HG03521 (cell line): ENCODE data around the gene FBXW9.
"Not testable (repeated sequence)": the region's sequence is repeated elsewhere in the genome, so short reads cannot be mapped to it uniquely, and the experiment has no call there.

Experiments used
- ATAC-seq: cut with Tn5 transposase; IDR thresholded peaks from one replicate; pipeline ENCODE4 v1.9.1; 2021; ENCODE audit warnings: mild to moderate bottlenecking, moderate library complexity; ENCODE audit not compliant: unreplicated experiment

Gene FBXW9

DNA sequence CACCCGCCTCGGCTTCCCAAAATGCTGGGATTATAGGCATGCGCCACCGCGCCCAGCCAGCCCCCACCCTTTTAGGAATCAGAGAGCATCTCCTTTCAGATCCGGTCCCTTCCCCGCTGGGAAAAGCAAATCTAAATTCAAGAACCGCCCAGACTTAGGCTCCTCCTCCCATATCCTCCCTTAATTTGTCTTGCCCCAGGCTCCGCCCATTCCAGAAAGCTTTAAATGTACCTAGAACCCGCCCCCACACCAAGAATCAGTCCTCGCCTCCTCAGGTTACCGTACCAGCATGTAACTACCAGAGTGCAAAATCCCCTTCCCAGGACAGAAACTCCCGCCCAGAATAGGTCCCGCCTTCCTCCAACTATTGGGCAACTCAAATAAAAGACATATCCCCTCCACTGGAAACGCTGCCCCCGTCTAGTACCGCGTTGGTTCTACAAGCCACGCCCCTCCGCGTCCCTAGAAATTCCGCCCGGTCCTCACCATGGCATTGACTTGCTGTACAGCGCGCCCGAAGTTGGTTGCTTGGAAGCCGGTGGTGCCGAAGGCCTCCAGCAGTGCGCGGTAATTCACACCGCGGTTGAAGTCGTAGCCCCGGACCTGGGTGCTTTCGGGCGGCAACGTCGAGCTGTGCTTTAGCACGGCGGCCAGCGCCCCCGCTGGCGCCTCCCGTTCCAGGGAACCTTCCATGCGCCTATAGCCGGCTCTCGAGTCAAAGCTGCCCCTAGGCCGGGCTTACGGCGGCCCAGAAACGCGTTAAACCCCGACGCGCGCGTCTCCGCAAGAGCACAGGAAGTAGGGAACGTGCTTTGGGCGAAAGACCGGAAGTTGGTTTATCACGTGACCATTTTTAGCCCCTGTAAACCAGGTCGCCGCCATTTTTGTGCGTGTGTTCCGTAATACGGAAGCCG, 15.1 kb downstream of the FBXW9 start, which contains the start of gene DHPS:
Gene DHPS (minus strand): TSS at position 807 of the 914 bp plus-strand sequence. CDS start 114 bp downstream, at position 693.
- peak; percentile 63 for ATAC-seq

DNA sequence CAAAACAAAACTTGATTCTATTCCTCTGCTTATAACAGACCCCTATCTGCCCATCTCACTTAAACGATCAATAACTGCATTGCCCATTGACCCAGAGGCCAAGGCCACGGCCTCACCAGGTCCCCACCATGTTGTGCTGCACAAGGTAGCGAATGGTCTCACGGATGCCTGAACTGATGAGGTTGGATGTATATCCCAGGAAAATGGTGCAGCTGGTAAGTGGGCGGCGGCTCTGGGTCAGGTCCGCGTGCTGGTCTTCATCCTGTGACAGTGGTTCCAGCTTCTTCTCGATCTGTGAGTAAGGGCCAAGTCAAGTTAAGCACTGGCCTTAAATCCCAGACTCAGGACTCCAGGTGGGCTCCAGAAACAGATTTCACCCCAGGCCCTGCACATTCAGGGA, 16.4 kb downstream of the FBXW9 start:
- no peak for ATAC-seq

DNA sequence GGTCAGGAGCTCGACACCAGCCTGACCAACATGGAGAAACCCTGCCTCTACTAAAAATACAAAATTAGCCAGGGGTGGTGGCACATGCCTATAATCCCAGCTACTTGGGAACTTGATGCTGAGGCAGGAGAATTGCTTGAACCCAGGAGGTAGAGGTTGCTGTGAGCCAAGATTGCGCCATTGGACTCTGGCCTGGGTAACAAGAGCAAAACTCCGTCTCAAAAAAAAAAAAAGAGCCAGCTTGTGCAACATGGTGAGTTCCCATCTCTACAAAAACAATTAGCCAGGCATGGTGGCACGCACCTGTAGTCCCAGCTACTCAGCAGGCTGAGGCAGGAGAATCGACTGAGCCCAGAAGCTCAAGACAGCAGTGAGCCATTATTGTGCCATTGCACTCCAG, 18.4 kb downstream of the FBXW9 start:
- ATAC-seq: not testable (repeated sequence)

DNA sequence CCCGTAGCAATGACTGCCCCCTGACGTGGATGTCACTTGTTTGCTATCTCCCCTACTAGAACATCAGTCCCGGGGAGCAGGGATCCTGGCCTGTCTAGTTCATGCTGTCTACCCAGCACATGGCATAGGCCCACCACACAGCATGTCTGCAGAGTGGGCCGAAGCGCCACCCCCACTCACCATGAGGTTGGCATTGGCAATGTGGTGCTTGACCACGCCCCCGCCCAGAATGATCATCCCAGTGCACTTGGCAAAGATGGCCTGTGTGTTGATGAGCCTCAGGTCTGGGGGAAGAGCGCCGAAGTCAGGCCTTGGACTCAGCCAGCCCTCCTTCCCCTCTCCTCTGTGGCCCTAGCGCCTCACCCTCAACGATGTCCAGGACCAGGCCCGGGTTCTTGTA, 19.5 kb downstream of the FBXW9 start:
- no peak for ATAC-seq

DNA sequence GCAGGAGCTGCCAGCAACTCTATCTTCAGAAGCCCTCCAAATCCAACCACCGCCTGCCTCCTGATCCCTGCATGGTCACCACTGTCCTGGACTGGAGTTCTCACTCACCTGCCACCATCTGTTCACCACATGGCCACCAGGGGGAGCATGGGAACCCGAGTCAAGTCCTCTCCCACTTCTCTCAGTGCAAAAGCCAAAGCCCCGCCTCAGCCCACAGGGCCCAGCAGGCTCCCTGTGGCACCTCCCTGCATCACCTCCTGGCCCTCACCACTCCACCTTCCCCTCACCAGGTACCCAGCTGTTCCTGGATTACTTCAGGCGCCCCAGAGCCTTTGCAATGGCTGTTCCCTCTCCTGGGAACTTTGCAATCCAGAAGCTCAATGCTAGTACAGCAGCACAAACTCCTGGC, 20.0 kb downstream of the FBXW9 start:
- no peak for ATAC-seq

DNA sequence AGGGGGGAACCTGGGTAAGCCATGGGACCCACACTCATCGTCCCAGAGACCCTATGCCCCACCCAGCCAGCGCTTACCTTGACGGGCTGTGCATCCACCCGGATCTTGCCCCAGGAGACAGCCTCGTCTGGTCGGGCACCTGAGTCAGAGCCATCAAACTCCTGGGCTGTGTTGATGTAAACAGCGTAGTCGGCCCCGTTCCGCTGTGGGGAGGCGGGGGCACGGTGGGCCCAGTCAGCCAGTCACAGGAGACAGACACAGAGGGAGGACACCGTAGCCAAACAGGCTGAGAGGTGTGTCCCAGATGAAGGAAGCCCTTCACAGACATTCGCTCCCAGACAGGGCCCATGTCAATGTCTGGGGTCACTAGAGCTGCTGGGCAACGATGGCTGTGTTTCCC, 20.5 kb downstream of the FBXW9 start:
- ATAC-seq: no peak

DNA sequence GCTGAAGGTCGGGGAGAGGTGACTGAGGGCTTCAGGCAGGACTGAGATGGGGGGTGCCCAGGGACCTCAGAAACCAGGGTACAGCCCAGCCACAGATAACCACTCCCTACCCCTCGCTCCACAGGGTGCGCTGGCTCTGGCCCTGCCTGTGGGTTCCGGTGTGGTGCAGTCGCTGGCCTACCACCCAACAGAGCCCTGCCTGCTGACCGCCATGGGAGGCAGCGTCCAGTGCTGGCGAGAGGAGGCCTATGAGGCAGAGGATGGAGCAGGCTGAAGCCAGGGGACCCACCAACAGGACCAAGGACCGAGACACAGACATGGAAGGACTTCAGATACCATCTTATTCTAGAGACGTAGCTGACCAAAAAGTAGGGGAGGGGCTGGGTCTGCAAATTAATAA, 21.0 kb downstream of the FBXW9 start:
- ATAC-seq: no peak

DNA sequence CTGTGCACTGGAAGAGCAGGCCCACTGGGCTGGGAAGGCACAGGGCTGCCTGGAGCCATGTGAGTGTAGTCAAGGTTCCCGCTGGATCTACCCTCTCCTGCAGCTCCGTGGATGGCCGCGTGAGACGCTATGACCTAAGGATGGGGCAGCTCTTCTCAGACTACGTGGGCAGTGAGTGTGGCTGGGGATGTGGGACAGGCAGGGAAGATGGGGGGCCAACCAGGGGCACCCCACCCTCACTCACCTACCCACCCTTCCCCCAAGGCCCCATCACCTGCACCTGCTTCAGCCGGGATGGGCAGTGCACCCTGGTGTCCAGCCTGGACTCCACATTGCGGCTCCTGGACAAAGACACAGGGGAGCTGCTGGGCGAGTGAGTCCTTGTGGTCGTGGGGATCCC, 23.7 kb downstream of the FBXW9 start:
- no peak for ATAC-seq

DNA sequence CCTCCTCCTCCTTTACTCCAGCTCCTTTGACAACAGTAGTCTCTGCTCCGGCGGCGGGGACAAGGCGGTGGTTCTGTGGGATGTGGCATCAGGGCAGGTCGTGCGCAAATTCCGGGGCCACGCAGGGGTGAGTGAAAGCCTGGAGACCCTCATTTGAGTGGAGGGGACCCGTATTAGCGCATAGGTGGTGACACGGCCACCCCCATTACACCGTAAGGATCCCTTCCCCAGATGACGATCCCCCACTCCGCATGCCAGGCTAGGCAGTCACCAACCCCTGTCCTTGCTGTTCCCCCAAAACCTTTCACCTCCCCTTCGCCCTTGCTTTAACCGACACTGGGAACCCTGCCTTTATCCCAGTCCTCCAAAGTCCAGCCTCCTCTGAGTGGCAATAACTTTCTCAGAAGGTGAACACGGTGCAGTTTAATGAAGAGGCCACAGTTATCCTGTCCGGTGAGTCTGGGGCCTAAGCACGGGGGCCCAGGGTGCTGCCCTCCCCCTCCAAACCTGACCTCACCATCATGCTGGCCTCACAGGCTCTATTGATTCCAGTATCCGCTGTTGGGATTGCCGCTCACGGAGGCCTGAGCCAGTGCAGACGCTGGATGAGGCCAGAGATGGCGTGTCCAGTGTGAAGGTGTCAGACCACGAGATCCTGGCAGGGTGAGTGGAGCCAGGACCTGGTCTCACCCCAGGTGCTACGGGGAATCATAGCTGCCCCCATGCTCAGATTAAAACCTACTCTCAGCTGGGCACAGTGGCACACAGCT, 26.1 kb downstream of the FBXW9 start:
- no peak for ATAC-seq

DNA sequence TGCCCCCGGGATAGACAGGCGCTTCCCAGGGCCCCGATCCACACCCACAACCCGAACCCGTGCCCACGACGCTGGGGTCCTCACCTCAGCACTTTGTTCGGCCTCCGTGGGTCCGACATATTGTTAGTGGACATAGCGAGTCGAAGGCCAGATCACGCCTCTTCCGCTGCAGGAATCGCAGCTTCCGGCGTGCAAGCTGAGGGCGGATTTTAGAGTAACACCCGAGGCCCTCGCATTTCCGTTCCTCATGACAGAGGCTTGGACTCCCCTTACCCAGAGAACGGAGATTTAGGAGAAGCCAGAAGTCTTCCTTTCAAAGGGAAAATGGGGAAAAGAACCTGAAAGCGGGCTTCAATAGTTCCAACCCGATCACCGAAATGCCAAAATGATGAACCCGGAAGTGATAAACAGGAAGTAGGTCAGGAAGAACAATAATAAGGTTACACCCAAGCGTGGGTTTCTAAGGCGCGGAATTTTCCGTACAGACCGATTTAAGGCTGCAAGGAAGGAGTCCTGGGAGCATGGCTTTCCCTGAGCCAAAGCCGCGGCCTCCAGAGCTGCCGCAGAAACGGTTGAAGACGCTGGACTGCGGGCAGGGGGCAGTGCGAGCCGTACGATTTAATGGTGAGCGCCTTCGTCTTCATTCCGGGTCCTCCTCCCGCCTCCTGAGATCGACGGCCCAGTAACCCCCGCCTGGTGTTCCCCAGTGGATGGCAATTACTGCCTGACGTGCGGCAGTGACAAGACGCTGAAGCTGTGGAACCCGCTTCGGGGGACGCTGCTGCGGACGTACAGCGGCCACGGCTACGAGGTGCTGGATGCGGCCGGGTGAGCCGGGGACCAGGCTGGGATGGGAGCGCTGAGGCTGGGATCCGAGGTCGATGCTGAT, 26.9 kb downstream of the FBXW9 start:
- no peak for ATAC-seq

DNA sequence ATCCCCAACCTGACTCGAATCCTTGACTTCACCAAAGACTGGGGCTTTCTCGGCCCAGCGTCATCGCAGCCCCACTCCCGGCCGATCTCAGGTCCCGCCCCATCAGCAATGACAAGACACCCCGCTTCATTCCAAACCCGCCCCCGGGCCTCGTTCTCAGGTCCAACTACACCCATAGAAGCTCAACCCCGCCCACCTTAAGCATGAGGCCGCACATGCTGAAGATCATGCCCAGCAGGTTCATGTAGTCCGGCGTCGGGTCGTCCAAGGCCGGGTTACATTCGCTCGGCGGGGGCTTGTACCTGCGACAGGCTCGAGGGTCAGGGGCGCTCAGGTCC, 27.5 kb downstream of the FBXW9 start:
- ATAC-seq: no peak

DNA sequence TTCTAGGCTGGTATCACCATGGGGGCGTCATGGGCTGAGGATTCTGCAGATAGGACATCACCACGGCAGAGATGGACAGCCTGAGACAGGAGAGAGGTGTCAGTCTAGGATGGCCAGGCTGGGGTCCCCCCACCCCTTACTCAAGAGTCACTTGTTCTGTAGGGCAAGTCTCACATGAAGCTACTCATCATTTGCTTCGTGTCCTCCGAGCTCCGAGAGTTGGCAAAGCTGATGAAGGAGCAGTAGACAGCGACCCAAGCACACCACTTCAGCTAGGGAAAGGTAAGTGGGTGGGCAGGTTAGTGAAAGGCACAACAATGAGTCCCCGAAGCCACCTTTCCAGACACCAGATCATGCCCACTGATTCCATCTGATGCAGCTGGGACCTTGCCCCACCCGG, 28.1 kb downstream of the FBXW9 start:
- no peak for ATAC-seq

DNA sequence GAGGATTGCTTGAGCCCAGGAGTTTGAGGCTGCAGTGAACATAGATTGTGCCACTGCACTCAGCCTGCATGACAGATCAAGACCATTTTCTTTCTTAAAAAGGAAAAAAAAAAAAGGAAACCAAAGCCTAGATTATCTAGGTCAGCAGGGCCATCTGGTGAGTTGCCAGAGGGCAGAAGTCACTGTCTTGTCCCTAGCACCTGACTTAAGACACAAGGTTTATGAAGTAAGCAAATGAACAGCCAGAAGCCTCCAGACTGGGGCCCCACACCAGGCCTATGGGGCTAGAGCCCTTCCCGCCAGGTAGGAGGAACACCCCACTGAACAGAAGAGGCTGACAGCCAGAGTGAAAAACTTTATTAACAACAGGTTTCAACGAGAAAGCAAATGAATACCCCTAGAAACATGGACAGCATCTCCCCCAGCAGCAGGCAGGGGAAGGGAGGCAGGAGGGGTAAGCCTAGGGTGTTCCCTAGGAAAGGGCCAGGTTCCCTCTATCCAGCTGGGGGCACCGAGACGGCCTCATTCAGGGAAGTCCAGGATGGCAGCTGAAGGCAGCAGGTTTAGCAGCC, 28.6 kb downstream of the FBXW9 start:
- ATAC-seq: no peak

DNA sequence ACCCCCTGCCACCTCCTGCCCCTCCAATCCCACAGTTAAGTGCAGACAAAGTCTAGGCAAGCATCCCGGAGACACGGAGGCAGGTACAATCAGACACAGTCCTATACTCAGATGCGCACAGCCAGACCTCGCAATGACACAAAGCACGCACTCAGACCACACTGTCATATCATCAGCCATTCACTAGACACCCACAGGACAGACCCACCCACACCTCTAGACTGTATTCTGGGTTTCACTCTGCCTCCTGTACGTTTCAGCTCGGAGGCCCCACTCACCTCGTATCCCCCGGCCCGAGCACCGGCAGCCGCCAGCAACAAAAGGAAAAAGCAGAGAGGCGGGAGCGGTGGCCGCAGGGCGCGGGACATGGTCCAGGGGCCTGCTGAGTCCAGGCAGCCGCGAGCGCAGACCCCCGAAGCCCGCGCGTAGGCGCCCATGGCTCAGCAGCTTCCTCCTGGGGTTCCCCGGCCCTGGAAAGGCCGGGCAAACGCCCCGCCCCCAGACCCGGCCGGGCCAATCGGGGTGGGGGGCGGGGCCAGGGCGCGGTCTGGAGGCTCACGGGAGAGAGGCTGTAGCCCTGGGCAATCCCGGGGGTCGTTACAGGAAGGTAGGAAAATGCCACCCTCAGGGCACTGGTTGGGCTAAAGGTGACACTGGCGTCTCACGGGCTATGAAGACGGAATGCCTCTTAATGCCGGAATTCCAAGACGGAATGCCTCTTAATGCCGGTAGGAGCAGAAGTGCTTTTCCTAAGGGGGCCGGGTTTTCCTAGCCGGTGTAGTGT, 30.0 kb downstream of the FBXW9 start, which contains the start of the genes MAN2B1 and WDR83:
Gene MAN2B1 (minus strand): TSS at position 478 of the 784 bp plus-strand sequence. CDS start 41 bp downstream, at position 437.
Gene WDR83 (plus strand): TSS at position 543 of the 784 bp plus-strand sequence. CDS start 2,984 bp downstream, outside the sequence.
- ATAC-seq: no peak

DNA sequence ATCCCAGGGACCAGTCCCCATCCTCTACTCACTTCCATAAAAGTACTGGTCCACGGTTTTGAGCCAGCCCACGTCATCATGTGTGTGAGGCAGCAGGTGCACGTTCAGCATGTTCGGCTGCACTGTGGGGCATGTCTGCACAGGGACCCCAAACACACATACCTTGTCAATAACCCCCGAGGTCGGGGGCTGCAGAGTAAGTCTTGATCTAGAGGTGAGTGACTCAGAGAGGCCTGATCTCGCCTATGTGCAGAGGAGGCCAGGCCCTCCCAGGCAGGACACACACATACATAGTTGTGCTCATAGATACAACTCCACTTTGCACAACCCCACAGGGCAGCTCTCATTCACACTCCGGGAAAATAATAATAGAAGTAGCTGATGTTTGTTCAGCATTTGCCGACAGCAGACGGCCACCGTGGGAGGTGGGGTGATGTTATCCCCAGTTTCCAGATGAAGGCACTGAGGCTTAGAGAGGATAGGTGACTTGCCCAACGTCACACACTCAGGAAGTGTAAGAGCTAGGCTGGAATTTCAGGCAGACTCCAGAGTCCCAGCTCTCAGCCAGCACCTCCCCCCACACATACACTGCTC, 30.7 kb downstream of the FBXW9 start:
- ATAC-seq: no peak

DNA sequence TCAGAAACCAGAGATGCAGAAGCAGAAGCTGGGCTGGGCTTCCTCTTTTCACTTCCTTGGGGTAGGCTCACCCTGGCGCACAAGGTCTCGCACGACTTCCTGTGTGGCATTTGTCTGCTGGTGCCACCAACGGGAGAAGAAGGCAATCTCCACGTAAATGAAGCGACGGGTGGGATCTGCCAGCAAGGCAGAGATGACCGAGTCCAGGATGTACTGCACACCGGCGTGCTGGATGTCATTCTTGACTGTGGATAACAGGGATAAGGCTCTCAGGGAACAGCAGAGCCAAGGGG, 31.2 kb downstream of the FBXW9 start:
- no peak for ATAC-seq

DNA sequence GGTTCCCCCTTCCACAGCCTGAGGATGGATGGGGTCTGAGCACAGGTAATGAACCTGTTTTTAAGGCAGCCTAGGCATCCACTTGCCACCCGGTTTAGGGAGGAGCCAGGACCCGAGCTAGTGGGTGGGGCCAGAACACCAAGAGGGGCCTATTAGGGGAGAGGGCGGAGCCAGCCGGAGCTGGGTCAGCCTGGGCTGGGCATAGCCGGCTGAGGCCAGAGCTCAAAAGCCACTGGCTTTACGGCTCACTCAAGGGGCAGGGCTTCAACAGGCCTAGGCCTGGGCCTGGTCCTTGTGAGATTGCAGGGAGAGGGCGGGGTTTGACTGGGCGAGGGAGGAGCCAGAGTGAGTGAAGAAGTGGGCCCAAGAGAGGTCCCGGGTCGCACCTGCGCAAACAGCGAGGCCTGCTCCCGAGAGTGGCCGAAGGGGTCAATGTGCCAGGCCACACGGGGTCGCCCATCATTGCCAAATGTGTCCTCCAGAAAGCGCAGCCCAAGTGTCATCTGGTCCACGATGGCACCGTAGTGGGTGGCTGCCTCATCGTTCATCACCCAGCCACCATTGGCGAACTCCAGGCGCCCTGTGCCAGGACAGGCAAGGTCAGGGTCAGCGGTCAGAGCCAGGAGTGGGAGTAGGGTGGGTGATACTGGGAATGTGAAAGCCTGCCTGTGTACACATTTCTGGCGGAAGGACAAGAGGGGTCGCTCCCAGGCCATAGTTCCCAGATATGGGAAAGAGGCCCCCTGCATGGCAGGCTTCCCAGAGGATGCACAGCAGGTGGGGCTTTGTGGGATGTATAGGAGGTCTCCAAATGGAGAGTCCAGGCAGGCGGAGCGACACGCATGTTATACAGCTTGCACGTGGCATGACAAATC, 31.8 kb downstream of the FBXW9 start:
- ATAC-seq: no peak

DNA sequence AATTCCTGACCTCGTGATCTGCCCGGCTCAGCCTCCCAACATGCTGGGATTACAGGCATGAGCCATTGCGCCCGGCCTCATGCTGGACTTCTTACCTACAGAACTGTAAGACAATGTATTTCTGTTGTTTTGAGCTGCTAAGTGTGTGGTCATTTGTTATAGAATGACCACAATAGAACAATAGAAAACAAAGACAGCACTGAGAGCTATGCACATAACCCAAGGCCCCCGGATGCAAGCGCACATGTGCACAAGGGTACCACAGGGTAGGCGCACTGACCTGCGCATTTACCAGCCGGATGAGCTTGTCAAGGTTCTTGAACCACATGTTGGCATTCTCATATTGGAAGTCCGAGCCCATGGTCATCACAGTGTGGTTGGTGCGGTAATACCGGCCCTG, 35.5 kb downstream of the FBXW9 start:
- no peak for ATAC-seq

DNA sequence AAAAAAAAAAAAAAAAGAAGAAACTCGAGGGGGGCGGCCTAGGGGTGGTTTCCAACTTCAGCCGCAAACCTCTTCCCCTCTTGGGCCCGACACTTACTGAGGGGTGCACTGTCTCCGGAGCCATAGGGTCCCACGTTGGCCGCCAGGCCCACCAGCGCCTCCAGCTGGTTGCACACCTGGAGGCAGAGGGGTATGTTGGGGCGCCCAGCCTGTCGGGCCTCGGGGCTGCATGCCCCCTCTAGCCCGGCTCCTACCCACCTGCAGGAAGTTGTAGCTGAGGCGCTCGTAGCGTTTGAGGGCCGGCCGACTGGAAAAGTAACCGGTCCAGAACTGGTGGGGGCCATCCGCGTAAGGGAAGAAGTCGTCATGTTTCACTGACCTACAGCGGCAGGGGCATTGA, 38.5 kb downstream of the FBXW9 start:
- no peak for ATAC-seq
